Measurements from ENCODE around the gene KANSL1. TPM values are rescaled to one million over a fixed set of nuclear protein-coding genes. Genes with fewer than 3 reads are reported as not detected.

KANSL1 gene
- total and polyA plus RNA-seq, 2 of the 4 experiments (the other 2 are of a cell fraction), result 19.1 to 49.6 TPM

DNA sequence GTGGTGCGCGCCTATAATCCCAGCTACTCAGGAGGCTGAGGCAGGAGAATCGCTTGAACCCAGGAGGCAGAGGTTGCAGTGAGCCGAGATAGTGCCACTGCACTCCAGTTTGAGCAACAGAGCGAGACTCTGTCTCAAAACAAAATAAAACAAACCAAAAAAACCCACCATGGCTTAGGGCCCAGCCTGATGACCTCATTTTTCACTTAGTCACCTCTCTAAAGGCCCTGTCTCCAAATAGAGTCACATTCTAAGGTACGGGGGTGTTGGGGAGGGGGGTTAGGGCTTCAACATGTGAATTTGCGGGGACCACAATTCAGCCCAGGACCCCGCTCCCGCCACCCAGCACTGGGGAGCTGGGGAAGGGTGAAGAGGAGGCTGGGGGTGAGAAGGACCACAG is 195.6 kb downstream of the KANSL1 start:
- Histone ChIP-seq H4K8ac (ENCODE audit: low read depth in 2 of 2, low read length in 2 of 2) (no peak overlapping the region), H3K4me3 (ENCODE audit: insufficient read depth, low read depth, low read length) (no peak overlapping the region), H2AK9ac (replicated peaks; ENCODE audit: low read depth, low read length, poor library complexity) (no peak overlapping the region), H3K18ac (ENCODE audit: low read depth, low read length) (no peak overlapping the region), H3K23ac (ENCODE audit: low read depth, low read length) (no peak overlapping the region), H2BK15ac (ENCODE audit: low read depth, low read length) (no peak overlapping the region), H3K4ac (ENCODE audit: low read depth, low read length) (no peak overlapping the region), H3K9ac (ENCODE audit: low read depth, low read length) (no peak overlapping the region), H3K4me1 (ENCODE audit: control insufficient read depth, insufficient read depth, low read length) (peaks cover 2% of the 10 kb centered on the region; the same call in 1 of the 2 replicates), H3K36me3 (ENCODE audit: control insufficient read depth, insufficient read depth, low read length) (no peaks in the 10 kb centered on the region), H3K9me3 (ENCODE audit: control insufficient read depth, insufficient read depth, low read length) (no peaks in the 10 kb centered on the region), H2AK5ac (ENCODE audit: low read depth, low read length) (no peak overlapping the region), H3K27me3 (ENCODE audit: control insufficient read depth, insufficient read depth, low read length) (peaks cover 12% of the 10 kb centered on the region; the same call in 1 of the 2 replicates), H2BK20ac (ENCODE audit: low read depth, low read length) (no peak overlapping the region), H2BK5ac (ENCODE audit: low read depth, low read length, poor library complexity, severe bottlenecking) (no peak overlapping the region), H3K14ac (replicated peaks; ENCODE audit: low read depth, low read length) (no peak overlapping the region), H3K27ac (ENCODE audit: insufficient read depth, low read length) (no peak overlapping the region), H3K79me1 (ENCODE audit: low read depth in 1 of 2, low read length in 2 of 2) (no peaks in the 10 kb centered on the region), H4K91ac (ENCODE audit: insufficient read depth, low read depth, low read length) (no peak overlapping the region), H2BK120ac (ENCODE audit: low read depth, low read length) (no peak overlapping the region), H2AFZ (replicated peaks; ENCODE audit: low read length, poor library complexity) (no peak overlapping the region), H3K56ac (ENCODE audit: extremely low read depth, insufficient read depth, low read length) (no peak overlapping the region), H3K4me2 (ENCODE audit: low read depth, low read length) (no peak overlapping the region), H3K9me1 (ENCODE audit: insufficient read depth, low read length) (no peaks in the 10 kb centered on the region), H4K20me1 (ENCODE audit: insufficient read depth, low read length) (no peaks in the 10 kb centered on the region), H4K5ac (ENCODE audit: low read depth, low read length) (no peak overlapping the region)
- 60% methylated on average over 1 of the region's 9 CpGs; no CpG with 5 or more reads in 1 of the 2 experiments for WGBS, 2 experiments (ENCODE audit: extremely low coverage in 2 of 2, insufficient read length in 1 of 2)
- TF ChIP-seq, protein P1, sequence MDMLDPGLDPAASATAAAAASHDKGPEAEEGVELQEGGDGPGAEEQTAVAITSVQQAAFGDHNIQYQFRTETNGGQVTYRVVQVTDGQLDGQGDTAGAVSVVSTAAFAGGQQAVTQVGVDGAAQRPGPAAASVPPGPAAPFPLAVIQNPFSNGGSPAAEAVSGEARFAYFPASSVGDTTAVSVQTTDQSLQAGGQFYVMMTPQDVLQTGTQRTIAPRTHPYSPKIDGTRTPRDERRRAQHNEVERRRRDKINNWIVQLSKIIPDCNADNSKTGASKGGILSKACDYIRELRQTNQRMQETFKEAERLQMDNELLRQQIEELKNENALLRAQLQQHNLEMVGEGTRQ (IDR thresholded peaks at IDR 0.05; ENCODE audit: low read depth, low read length), result no peak
- TF ChIP-seq RAD21 (IDR thresholded peaks at IDR 0.05; ENCODE audit: low read length) (no peak), CEBPB (IDR thresholded peaks at IDR 0.05; ENCODE audit: low read depth, low read length) (no peak), MXI1 (IDR thresholded peaks at IDR 0.05; ENCODE audit: borderline replicate concordance, low read depth, low read length) (no peak), POLR2A (IDR thresholded peaks at IDR 0.05; ENCODE audit: low read depth, low read length) (no peak), RCOR1 (IDR thresholded peaks at IDR 0.05; ENCODE audit: insufficient replicate concordance, low read length) (no peak), FOS (IDR thresholded peaks at IDR 0.05; ENCODE audit: low read depth, low read length) (no peak), NFE2L2 (IDR thresholded peaks at IDR 0.05; ENCODE audit: low read depth, low read length) (no peak), MAZ (IDR thresholded peaks at IDR 0.05; ENCODE audit: borderline replicate concordance, low read depth, low read length) (no peak), MAFK (IDR thresholded peaks at IDR 0.05; ENCODE audit: low read depth, low read length) (no peak), BHLHE40 (IDR thresholded peaks at IDR 0.05; ENCODE audit: low read depth, low read length) (no peak)
- TF ChIP-seq, protein P2, sequence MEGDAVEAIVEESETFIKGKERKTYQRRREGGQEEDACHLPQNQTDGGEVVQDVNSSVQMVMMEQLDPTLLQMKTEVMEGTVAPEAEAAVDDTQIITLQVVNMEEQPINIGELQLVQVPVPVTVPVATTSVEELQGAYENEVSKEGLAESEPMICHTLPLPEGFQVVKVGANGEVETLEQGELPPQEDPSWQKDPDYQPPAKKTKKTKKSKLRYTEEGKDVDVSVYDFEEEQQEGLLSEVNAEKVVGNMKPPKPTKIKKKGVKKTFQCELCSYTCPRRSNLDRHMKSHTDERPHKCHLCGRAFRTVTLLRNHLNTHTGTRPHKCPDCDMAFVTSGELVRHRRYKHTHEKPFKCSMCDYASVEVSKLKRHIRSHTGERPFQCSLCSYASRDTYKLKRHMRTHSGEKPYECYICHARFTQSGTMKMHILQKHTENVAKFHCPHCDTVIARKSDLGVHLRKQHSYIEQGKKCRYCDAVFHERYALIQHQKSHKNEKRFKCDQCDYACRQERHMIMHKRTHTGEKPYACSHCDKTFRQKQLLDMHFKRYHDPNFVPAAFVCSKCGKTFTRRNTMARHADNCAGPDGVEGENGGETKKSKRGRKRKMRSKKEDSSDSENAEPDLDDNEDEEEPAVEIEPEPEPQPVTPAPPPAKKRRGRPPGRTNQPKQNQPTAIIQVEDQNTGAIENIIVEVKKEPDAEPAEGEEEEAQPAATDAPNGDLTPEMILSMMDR (conservative IDR thresholded peaks at IDR 0.05; ENCODE audit: low read depth, low read length), result no peak
- TF ChIP-seq, protein P3, sequence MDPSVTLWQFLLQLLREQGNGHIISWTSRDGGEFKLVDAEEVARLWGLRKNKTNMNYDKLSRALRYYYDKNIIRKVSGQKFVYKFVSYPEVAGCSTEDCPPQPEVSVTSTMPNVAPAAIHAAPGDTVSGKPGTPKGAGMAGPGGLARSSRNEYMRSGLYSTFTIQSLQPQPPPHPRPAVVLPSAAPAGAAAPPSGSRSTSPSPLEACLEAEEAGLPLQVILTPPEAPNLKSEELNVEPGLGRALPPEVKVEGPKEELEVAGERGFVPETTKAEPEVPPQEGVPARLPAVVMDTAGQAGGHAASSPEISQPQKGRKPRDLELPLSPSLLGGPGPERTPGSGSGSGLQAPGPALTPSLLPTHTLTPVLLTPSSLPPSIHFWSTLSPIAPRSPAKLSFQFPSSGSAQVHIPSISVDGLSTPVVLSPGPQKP (IDR thresholded peaks at IDR 0.05; ENCODE audit: borderline replicate concordance, low read depth, low read length), result no peak
- peak; percentile 59 for DNase-seq
- POLR2A ChIA-PET (ENCODE audit: unreplicated experiment), result no interaction called here
- BruUV-seq (replicated peaks), result no TSS peak
- dilution Hi-C loops (cut with HindIII; ENCODE audit: low sequenced_read_pairs, unreplicated experiment) (no loop called here), in situ Hi-C loops (cut with MboI; ENCODE audit: low sequenced_read_pairs) (no loop called here), intact Hi-C loops (cut with micrococcal nuclease) (no loop called here)
- peak; percentile 44 for ATAC-seq (ENCODE audit: low read depth)
- CTCF ChIA-PET, result interaction anchor here (0.5 kb wide), 1 partner anchor 370 kb away, joined by 8 read pairs; no protein-coding TSS in a partner anchor

All from IMR-90 (cell line).